ENCODE results near the gene TYROBP. TPM values are rescaled to one million over a fixed set of nuclear protein-coding genes. Genes with fewer than 3 reads are reported as not detected.

The TYROBP gene
- total and polyA plus RNA-seq, 2 of the 8 experiments (the other 6 are each of a cell fraction or from before 2014, with no cell fraction given): 0.18 TPM; not detected in 1

DNA sequence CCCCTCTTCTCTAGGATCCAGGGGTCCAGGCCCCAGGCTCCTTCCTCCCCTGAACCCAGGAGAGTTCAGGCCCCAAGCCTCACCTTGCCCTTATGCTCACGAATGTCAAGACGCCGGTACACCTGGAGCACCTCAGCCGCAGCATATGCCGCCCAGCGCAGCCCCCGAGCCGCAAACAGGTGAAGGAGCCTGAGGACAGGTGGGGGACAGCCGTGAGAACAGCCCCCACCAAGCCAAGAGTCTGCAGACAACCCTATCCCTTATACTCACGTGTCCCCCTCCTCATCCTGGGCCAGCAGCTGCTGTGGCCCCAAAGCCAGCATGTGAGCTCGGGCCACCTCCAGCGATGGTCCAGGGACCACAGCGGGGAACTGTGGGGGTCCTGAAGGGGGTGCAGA lies 11.5 kb downstream of the TYROBP start (continued):
- TF ChIP-seq, protein P1, sequence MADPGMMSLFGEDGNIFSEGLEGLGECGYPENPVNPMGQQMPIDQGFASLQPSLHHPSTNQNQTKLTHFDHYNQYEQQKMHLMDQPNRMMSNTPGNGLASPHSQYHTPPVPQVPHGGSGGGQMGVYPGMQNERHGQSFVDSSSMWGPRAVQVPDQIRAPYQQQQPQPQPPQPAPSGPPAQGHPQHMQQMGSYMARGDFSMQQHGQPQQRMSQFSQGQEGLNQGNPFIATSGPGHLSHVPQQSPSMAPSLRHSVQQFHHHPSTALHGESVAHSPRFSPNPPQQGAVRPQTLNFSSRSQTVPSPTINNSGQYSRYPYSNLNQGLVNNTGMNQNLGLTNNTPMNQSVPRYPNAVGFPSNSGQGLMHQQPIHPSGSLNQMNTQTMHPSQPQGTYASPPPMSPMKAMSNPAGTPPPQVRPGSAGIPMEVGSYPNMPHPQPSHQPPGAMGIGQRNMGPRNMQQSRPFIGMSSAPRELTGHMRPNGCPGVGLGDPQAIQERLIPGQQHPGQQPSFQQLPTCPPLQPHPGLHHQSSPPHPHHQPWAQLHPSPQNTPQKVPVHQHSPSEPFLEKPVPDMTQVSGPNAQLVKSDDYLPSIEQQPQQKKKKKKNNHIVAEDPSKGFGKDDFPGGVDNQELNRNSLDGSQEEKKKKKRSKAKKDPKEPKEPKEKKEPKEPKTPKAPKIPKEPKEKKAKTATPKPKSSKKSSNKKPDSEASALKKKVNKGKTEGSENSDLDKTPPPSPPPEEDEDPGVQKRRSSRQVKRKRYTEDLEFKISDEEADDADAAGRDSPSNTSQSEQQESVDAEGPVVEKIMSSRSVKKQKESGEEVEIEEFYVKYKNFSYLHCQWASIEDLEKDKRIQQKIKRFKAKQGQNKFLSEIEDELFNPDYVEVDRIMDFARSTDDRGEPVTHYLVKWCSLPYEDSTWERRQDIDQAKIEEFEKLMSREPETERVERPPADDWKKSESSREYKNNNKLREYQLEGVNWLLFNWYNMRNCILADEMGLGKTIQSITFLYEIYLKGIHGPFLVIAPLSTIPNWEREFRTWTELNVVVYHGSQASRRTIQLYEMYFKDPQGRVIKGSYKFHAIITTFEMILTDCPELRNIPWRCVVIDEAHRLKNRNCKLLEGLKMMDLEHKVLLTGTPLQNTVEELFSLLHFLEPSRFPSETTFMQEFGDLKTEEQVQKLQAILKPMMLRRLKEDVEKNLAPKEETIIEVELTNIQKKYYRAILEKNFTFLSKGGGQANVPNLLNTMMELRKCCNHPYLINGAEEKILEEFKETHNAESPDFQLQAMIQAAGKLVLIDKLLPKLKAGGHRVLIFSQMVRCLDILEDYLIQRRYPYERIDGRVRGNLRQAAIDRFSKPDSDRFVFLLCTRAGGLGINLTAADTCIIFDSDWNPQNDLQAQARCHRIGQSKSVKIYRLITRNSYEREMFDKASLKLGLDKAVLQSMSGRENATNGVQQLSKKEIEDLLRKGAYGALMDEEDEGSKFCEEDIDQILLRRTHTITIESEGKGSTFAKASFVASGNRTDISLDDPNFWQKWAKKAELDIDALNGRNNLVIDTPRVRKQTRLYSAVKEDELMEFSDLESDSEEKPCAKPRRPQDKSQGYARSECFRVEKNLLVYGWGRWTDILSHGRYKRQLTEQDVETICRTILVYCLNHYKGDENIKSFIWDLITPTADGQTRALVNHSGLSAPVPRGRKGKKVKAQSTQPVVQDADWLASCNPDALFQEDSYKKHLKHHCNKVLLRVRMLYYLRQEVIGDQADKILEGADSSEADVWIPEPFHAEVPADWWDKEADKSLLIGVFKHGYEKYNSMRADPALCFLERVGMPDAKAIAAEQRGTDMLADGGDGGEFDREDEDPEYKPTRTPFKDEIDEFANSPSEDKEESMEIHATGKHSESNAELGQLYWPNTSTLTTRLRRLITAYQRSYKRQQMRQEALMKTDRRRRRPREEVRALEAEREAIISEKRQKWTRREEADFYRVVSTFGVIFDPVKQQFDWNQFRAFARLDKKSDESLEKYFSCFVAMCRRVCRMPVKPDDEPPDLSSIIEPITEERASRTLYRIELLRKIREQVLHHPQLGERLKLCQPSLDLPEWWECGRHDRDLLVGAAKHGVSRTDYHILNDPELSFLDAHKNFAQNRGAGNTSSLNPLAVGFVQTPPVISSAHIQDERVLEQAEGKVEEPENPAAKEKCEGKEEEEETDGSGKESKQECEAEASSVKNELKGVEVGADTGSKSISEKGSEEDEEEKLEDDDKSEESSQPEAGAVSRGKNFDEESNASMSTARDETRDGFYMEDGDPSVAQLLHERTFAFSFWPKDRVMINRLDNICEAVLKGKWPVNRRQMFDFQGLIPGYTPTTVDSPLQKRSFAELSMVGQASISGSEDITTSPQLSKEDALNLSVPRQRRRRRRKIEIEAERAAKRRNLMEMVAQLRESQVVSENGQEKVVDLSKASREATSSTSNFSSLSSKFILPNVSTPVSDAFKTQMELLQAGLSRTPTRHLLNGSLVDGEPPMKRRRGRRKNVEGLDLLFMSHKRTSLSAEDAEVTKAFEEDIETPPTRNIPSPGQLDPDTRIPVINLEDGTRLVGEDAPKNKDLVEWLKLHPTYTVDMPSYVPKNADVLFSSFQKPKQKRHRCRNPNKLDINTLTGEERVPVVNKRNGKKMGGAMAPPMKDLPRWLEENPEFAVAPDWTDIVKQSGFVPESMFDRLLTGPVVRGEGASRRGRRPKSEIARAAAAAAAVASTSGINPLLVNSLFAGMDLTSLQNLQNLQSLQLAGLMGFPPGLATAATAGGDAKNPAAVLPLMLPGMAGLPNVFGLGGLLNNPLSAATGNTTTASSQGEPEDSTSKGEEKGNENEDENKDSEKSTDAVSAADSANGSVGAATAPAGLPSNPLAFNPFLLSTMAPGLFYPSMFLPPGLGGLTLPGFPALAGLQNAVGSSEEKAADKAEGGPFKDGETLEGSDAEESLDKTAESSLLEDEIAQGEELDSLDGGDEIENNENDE (IDR thresholded peaks at IDR 0.05; ENCODE audit: insufficient replicate concordance, low read length): no peak
- no peak for TF ChIP-seq JUND (IDR thresholded peaks at IDR 0.05; ENCODE audit: low read length)

Data from H1 (cell line).